Thyroid gland (tissue), 4 donors: ENCODE data around the gene POLE3. TPM values are rescaled to one million over a fixed set of nuclear protein-coding genes. Genes with fewer than 3 reads are reported as not detected.

Experiments used
- DNase-seq, 2 donors: peaks; one replicate each; pipeline ENCODE4 v3.0.0-alpha.2; 2019
- H3K27ac ChIP-seq, 3 donors: fragments of 200-600 bp; sonication (generic); 1 replicate in 2 of 3; 2 replicates in 1 of 3; pipeline ENCODE4 v1.5.1; 2016 to 2019; ENCODE audit warnings: mild to moderate bottlenecking in 1 of 3, moderate library complexity in 1 of 3
- H3K27me3 ChIP-seq: fragments of 200-600 bp; sonication (generic); one replicate; pipeline ENCODE4 v1.5.1; 2019
- H3K36me3 ChIP-seq, 2 donors: fragments of 200-600 bp; sonication (generic); one replicate each; pipeline ENCODE4 v1.5.1; 2016 to 2019
- H3K4me1 ChIP-seq, 2 donors: fragments of 200-600 bp; sonication (generic); one replicate each; pipeline ENCODE4 v1.5.1; 2017 to 2019
- H3K4me3 ChIP-seq, 3 donors: fragments of 200-600 bp; sonication (generic); replicated peaks in 1 of 3; 1 replicate in 2 of 3; 2 replicates in 1 of 3; pipeline ENCODE4 v1.5.1; 2016; ENCODE audit warnings: mild to moderate bottlenecking in 1 of 3
- H3K9me3 ChIP-seq: fragments of 200-600 bp; sonication (generic); one replicate; pipeline ENCODE4 v1.5.1; 2017
- CTCF ChIP-seq, 6 experiments: fragments of 200-600 bp in 3 of 6; fragments of 450-650 bp in 3 of 6; sonication (generic) in 3 of 6; IDR thresholded peaks; one replicate each; pipeline ENCODE4 v1.5.1; 2016 to 2019; ENCODE audit warnings: antibody characterized with exemption in 6 of 6, mild to moderate bottlenecking in 2 of 6, inconsistent platforms in 1 of 6, moderate library complexity in 1 of 6
- POLR2A ChIP-seq, 2 donors: fragments of 450-650 bp; IDR thresholded peaks; one replicate each; pipeline ENCODE4 v1.6.1; 2017; ENCODE audit warnings: antibody characterized with exemption in 2 of 2, mild to moderate bottlenecking in 2 of 2, moderate library complexity in 1 of 2
- WGBS, 2 donors: methylation state at CpG; one replicate each; pipeline ENCODE4 v1.1.5; 2017; 5-methylcytosine and 5-hydroxymethylcytosine counted together
- intact Hi-C: fragments of 100-400 bp; cut with DNase I; formaldehyde crosslinking; loops from one replicate; pipeline ENCODE4 v1.15.1; 2023
- total RNA-seq, 4 donors: library from RNA; depleted of rRNA; stranded (reverse); fragments of >200 nt; gene quantifications; one replicate each; pipeline ENCODE4 v1.2.3, GENCODE V29; 2016

Gene POLE3
- total RNA-seq, 4 donors from 2014 or later = 29.2 to 54.9 (median 33.5) TPM

GRCh38 chr9:113403646-113404045, 6.8 kb downstream of the POLE3 start:
- peaks cover 9% of the 10 kb centered on the region in 2 donors for H3K36me3 ChIP-seq
- intact Hi-C loops = no loop called here
- no peaks in the 10 kb centered on the region for H3K27me3 ChIP-seq
- peaks cover 13 to 30% of the 10 kb centered on the region in 2 donors for H3K4me1 ChIP-seq
- no peak for TF ChIP-seq CTCF (IDR thresholded peaks at IDR 0.05)
- 74 to 86% methylated on average over 2 of the region's 2 CpGs for WGBS, 2 donors
- DNase-seq = no peak
- no peak overlapping the region for H3K27ac ChIP-seq
- no peak overlapping the region for H3K4me3 ChIP-seq
- H3K9me3 ChIP-seq = no peaks in the 10 kb centered on the region

GRCh38 chr9:113401027-113401792, 9.3 kb downstream of the POLE3 start, which contains the start of gene ALAD:
TSS of gene ALAD (minus strand) at chr9:113401284. CDS start at chr9:113393559, 7,725 bp downstream.
- H3K9me3 ChIP-seq = no peaks in the 10 kb centered on the region
- H3K36me3 ChIP-seq = no peaks in the 10 kb centered on the region
- intact Hi-C loops = no loop called here
- H3K27ac ChIP-seq = peak within 1 kb of the TSS; percentile 16 to 69 (median 54)
- TF ChIP-seq POLR2A (IDR thresholded peaks at IDR 0.05) = peak in 1 of 2 donors; percentile 75
- peak; percentile 59 to 98 (median 88) for TF ChIP-seq CTCF (IDR thresholded peaks at IDR 0.05)
- WGBS, 2 donors = 3 to 7% methylated on average over 13 to 23 of the region's 50 CpGs
- H3K4me1 ChIP-seq = peaks cover 13 to 35% of the 10 kb centered on the region in 2 donors
- peak; percentile 99 to 100 for DNase-seq
- H3K4me3 ChIP-seq = peak within 1 kb of the TSS in 2 of 3 donors; percentile 54 to 70
- no peaks in the 10 kb centered on the region for H3K27me3 ChIP-seq

DNA sequence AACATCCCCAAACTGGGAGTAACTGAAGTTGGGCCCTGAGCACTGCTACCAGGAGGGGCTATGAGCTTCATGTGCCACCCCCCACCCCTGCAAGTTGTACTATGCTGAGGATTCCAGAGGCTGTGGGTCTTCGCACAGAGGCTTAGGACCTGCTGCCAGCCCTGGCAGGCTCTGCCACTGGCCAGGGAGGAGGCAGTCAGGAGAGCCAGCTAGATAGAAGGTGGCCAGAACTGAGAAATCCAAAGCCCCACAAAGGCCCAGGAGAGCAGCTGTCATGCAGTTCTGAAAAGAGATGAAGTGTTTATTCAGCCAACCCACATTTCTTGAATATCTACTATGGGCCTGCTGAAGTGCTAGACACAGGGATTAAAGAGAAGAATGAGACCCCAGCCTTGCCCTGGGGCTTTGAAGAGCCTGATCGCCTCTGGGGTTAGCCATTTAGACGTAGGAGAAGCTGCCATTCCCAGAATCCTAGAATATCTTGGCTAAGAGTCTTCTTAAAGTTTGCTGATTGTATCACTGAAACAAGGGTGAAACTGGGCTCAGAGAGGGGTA, 10.8 kb downstream of the POLE3 start:
- 69 to 92% methylated on average over 3 of the region's 3 CpGs for WGBS, 2 donors
- no peaks in the 10 kb centered on the region for H3K9me3 ChIP-seq
- no peaks in the 10 kb centered on the region for H3K36me3 ChIP-seq
- H3K27ac ChIP-seq = no peak overlapping the region
- no peak for TF ChIP-seq POLR2A (IDR thresholded peaks at IDR 0.05)
- no peak for TF ChIP-seq CTCF (IDR thresholded peaks at IDR 0.05)
- H3K4me1 ChIP-seq = peaks cover 13 to 35% of the 10 kb centered on the region in 2 donors
- intact Hi-C loops = no loop called here
- DNase-seq = no peak
- H3K27me3 ChIP-seq = no peaks in the 10 kb centered on the region
- H3K4me3 ChIP-seq = no peak overlapping the region

DNA sequence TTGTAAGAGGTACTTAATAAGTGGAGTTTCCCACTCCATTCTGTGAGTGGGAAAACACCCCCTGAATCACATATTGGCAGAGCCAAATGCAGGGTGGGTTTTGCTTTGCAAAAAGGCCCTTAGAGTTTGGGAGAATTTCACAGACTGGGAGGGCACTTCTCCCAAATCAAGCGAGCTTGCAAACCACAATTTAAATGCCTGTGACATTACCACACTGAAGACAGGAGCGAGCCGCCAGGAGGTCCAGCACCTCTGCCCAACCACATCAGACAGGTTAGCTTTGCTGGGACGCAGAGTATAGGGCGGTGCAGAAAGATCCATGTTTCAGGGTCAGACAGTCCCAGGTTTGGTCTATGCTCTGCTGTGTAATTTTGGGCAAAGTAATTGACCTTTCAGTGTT, 11.7 kb downstream of the POLE3 start:
- intact Hi-C loops = no loop called here
- no peak for DNase-seq
- Histone ChIP-seq H3K36me3 (no peaks in the 10 kb centered on the region), H3K4me1 (peaks cover 13 to 35% of the 10 kb centered on the region in 2 donors), H3K27me3 (no peaks in the 10 kb centered on the region), H3K4me3 (no peak overlapping the region), H3K27ac (peak overlapping the region in 1 of 3 donors; percentile 38), H3K9me3 (no peaks in the 10 kb centered on the region)
- TF ChIP-seq CTCF (IDR thresholded peaks at IDR 0.05) (no peak), POLR2A (IDR thresholded peaks at IDR 0.05) (no peak)
- 92 to 95% methylated on average over 5 of the region's 5 CpGs for WGBS, 2 donors

DNA sequence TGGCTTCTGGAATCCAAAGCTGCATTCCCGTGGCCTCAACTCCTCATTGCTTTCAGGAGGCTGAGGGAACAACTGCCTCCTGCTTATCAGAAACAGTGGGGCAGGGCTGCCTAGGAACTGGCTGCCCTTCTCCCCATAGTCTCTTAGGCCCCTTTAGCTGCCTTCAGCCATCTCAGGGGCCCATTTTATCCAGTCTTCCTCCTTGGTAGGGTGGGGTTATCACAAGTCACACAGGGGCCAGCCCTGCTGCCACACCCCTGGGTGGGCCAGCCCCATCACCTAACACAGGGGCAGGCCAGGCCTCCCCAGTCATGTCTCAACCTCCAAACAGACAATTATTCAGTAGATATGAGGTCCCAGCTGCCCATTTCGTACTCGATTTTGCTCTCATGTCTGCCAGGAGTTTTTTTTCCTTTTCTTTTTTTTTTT, 13.3 kb downstream of the POLE3 start:
- H3K9me3 ChIP-seq = no peaks in the 10 kb centered on the region
- H3K4me1 ChIP-seq = peaks cover 13 to 35% of the 10 kb centered on the region in 2 donors
- no peak for DNase-seq
- H3K27me3 ChIP-seq = no peaks in the 10 kb centered on the region
- intact Hi-C loops = no loop called here
- TF ChIP-seq POLR2A (IDR thresholded peaks at IDR 0.05) = no peak
- TF ChIP-seq CTCF (IDR thresholded peaks at IDR 0.05) = no peak
- no peak overlapping the region for H3K4me3 ChIP-seq
- no peaks in the 10 kb centered on the region for H3K36me3 ChIP-seq
- peak overlapping the region in 1 of 3 donors; percentile 38 for H3K27ac ChIP-seq
- WGBS, 2 donors = 87% methylated on average over 3 of the region's 3 CpGs
